NK-92 (cell line): ENCODE measurements around the gene SH3BP4.
"Not testable (repeated sequence)": the region's sequence is repeated elsewhere in the genome, so short reads cannot be mapped to it uniquely, and the experiment has no call there.

Experiments
- DNase-seq: peaks from one replicate; lab custom pipeline; 2025; ENCODE audit not compliant: unreplicated experiment; lab: John Stamatoyannopoulos, UW

The SH3BP4 gene

GRCh38 chr2:235054475-235054874 lies 102.7 kb downstream of the SH3BP4 start:
- DNase-seq = no peak

- no peak for DNase-seq
These were observed 103.1 kb downstream of the SH3BP4 start for GRCh38 chr2:235054919-235055318.

- no peak for DNase-seq
These were observed 104.2 kb downstream of the SH3BP4 start for GRCh38 chr2:235055891-235056516.

GRCh38 chr2:235056768-235057167 lies 105.0 kb downstream of the SH3BP4 start:
- no peak for DNase-seq

GRCh38 chr2:235057616-235058015 lies 105.8 kb downstream of the SH3BP4 start:
- DNase-seq = not testable (repeated sequence)

GRCh38 chr2:235059161-235059560 lies 107.3 kb downstream of the SH3BP4 start:
- no peak for DNase-seq

- no peak for DNase-seq
These were observed 109.8 kb downstream of the SH3BP4 start for GRCh38 chr2:235061656-235062055.

- DNase-seq = no peak
These were observed 111.7 kb downstream of the SH3BP4 start for GRCh38 chr2:235063471-235063961.

- DNase-seq = no peak
These were observed 113.2 kb downstream of the SH3BP4 start for GRCh38 chr2:235064976-235065375.

- no peak for DNase-seq
These were observed 114.7 kb downstream of the SH3BP4 start for GRCh38 chr2:235066490-235066889.

GRCh38 chr2:235066895-235067294 lies 115.1 kb downstream of the SH3BP4 start:
- no peak for DNase-seq

GRCh38 chr2:235068701-235069100 lies 116.9 kb downstream of the SH3BP4 start:
- no peak for DNase-seq

- DNase-seq = no peak
These were observed 118.4 kb downstream of the SH3BP4 start for GRCh38 chr2:235070063-235070706.

GRCh38 chr2:235073868-235074413 lies 122.1 kb downstream of the SH3BP4 start:
- no peak for DNase-seq

- no peak for DNase-seq
These were observed 125.2 kb downstream of the SH3BP4 start for GRCh38 chr2:235077046-235077445.

GRCh38 chr2:235078182-235078581 lies 126.4 kb downstream of the SH3BP4 start:
- no peak for DNase-seq

GRCh38 chr2:235078914-235079472 lies 127.2 kb downstream of the SH3BP4 start:
- DNase-seq = no peak

GRCh38 chr2:235080101-235080500 lies 128.3 kb downstream of the SH3BP4 start:
- no peak for DNase-seq

GRCh38 chr2:235082578-235083338 lies 130.9 kb downstream of the SH3BP4 start:
- DNase-seq = no peak

GRCh38 chr2:235083822-235084221 lies 132.0 kb downstream of the SH3BP4 start:
- DNase-seq = no peak

- no peak for DNase-seq
These were observed 132.6 kb downstream of the SH3BP4 start for GRCh38 chr2:235084424-235084823.
